GM12892 (cell line): Measurements from ENCODE around the gene CD81.

ENCODE experiments used
- DNase-seq: peaks from one replicate; pipeline ENCODE4 v3.0.0; 2011; ENCODE audit not compliant: insufficient read length
- FAIRE-seq: peaks from 2 replicates; lab custom pipeline; 2011; peaks lifted over from hg19 to GRCh38; lab: Jason Lieb, UNC
- POLR2A ChIP-seq: IDR thresholded peaks from 2 replicates; pipeline ENCODE4 v1.6.1; 2011; ENCODE audit warnings: low read depth, low read length, control low read depth
- POLR2AphosphoS5 ChIP-seq: IDR thresholded peaks from 2 replicates; pipeline ENCODE4 v1.6.1; 2011; ENCODE audit warnings: low read depth, low read length, control low read depth
- TAF1 ChIP-seq: IDR thresholded peaks from 2 replicates; pipeline ENCODE4 v1.6.1; 2011; ENCODE audit warnings: low read depth, mild to moderate bottlenecking, control low read depth, low read length, borderline replicate concordance

CD81 gene

GRCh38 chr11:2382129-2382517 lies 5.0 kb downstream of the CD81 start:
- FAIRE-seq (no peak), DNase-seq (no peak)
- TF ChIP-seq TAF1 (no peak), POLR2A (no peak), POLR2AphosphoS5 (no peak)

GRCh38 chr11:2382936-2383851 lies 6.1 kb downstream of the CD81 start:
- DNase-seq = no peak
- peak; percentile 88 for FAIRE-seq

GRCh38 chr11:2383852-2384804 lies 7.0 kb downstream of the CD81 start:
- TF ChIP-seq POLR2AphosphoS5 = no peak
- TF ChIP-seq POLR2A = no peak
- no peak for TF ChIP-seq TAF1
- FAIRE-seq (no peak), DNase-seq (peak; percentile 66)

More at GRCh38 chr11:2382936-2383851, 6.1 kb downstream of the CD81 start:
- TF ChIP-seq POLR2AphosphoS5 (peak; percentile 8; the same call in 1 of the 2 replicates), POLR2A (0 out of 2 replicates have a peak, but pooled peaks have one; percentile 2), TAF1 (no peak)

GRCh38 chr11:2385156-2386151 lies 8.3 kb downstream of the CD81 start:
- peak; percentile 95 for FAIRE-seq
- no peak for TF ChIP-seq POLR2A
- TF ChIP-seq POLR2AphosphoS5 = no peak
- TF ChIP-seq TAF1 = no peak
- no peak for DNase-seq

GRCh38 chr11:2386591-2386990 lies 9.5 kb downstream of the CD81 start:
- no peak for DNase-seq
- peak; percentile 40 for FAIRE-seq
- no peak for TF ChIP-seq POLR2A
- TF ChIP-seq POLR2AphosphoS5 = no peak
- no peak for TF ChIP-seq TAF1

- FAIRE-seq = peak; percentile 84
- no peak for DNase-seq
Observed at GRCh38 chr11:2387266-2387987, 10.3 kb downstream of the CD81 start.

GRCh38 chr11:2388431-2389376 lies 11.6 kb downstream of the CD81 start:
- DNase-seq = no peak
- no peak for FAIRE-seq
- TF ChIP-seq TAF1 = no peak

More at GRCh38 chr11:2387266-2387987, 10.3 kb downstream of the CD81 start:
- no peak for TF ChIP-seq TAF1
- TF ChIP-seq POLR2AphosphoS5 = no peak
- TF ChIP-seq POLR2A = no peak

GRCh38 chr11:2389377-2390026 lies 12.4 kb downstream of the CD81 start:
- peak; percentile 77 for FAIRE-seq
- DNase-seq = no peak
- no peak for TF ChIP-seq POLR2AphosphoS5
- TF ChIP-seq POLR2A = no peak
- no peak for TF ChIP-seq TAF1

- FAIRE-seq = no peak
- TF ChIP-seq TAF1 (no peak), POLR2A (no peak), POLR2AphosphoS5 (peak; percentile 58)
- no peak for DNase-seq
Observed at GRCh38 chr11:2390091-2390724, 13.1 kb downstream of the CD81 start.
